GM23248 (cell line): ENCODE data around the gene PPFIBP2.

Experiments
- EZH2 ChIP-seq: fragments of 200-600 bp; sonication (generic); IDR thresholded peaks from 2 replicates; pipeline ENCODE4 v1.6.1; 2018; ENCODE audit warnings: antibody characterized with exemption, mild to moderate bottlenecking; ENCODE audit not compliant: insufficient read depth, poor library complexity, severe bottlenecking
- EZH2phosphoT487 ChIP-seq: fragments of 200-600 bp; sonication (generic); IDR thresholded peaks from 2 replicates; pipeline ENCODE4 v1.6.1; 2018; ENCODE audit warnings: antibody characterized with exemption, moderate library complexity, mild to moderate bottlenecking, low read depth; ENCODE audit not compliant: insufficient read depth

DNA sequence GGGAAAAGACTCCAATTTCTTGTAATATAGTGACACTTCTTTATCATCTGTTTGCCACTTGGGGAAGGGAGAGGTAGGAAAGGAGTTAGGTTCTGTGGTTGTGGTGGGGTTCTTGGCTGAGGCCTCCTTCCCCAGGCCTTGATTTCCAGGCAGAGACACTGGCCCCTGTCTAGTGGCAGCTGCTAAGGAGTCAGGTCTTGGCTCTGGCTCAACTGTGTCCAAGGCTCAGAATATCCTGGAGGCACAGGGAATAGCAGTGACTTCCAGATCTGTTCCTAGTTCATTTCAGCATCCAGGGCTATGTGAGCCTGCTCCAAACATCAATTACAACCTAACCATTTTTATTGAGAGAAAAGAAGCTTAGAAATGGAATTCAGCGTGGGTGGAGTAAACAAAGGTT, 29.5 kb downstream of the PPFIBP2 start:
- TF ChIP-seq EZH2 (no peak), EZH2phosphoT487 (no peak)
